ENCODE data around the gene SERPINF2. TPM values are rescaled to one million over a fixed set of nuclear protein-coding genes. Genes with fewer than 3 reads are reported as not detected.

Gene SERPINF2
- total RNA-seq, 4 donors from 2014 or later: 8.0 to 19.8 (median 9.6) TPM

DNA sequence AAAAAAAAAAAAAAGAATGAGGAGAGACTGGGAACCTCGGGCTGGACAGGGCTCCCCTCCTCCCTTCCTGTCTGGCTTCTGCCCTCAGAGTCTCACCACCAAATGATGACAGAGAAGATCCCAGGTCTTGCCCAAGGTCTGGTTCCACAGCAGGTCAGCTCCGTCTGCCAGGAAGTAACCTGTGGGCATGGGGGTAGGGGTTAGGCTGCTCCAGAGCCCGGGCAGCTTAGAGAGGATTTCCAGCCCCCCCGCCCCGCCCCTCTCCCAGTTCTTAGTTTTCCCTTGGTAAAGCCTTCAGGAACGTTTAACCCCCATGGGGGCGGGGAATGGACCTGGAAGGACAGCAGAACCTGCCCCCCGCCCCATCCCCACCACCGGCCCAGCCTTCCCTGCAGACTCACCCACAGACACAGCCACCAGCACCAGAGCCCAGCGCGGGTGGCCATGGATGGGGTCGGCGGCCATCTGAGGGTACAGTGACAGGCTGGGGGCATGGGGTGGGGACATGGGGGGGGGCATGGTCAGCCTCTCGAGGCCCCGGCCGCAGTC is 33.2 kb upstream of the SERPINF2 start:
- no peak for TF ChIP-seq CTCF (IDR thresholded peaks at IDR 0.05; ENCODE audit: low read depth)

DNA sequence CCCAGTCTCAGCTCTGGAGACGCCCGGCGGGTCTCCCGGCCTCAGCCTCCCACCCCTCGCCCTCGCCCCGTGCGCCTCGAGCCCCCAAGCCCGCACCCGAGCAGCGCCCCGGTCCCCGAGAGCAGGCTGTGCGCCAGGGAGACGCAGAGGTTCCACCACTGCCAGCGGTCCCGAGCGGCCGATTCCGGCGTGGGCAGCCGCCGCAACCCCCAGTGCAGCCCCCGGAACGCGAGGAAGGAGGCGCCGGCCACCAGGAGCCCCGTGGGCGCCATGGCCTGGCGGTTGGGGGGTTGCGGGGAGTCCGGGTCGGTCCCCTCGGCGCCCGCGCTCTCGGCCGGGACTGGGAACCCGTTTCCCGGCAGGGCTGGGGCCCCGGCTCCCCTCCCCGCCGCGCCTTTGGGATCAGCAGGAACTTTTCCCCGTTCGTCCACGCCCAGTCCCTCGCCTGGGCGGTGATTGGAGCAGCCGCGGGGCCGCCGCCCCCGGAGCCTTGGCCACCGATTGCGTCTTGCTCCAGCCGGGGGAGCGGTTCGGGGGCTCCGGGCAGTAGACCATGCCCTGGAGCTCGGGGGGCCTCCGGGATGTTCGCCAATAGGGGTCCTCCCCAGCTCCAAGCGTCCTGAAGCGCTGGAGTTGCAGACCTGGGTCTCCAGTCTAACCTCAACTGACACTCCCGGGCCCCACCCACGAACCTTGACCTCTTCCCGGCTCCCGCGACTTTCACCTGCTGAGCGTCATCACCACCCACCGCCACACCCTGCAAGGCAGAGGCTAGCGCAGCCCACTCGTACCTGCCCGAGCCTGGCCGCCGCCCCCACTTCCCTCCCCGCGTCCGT is 32.5 kb upstream of the SERPINF2 start, which contains the start of gene TLCD2:
Gene TLCD2, minus strand, starts transcription at position 407 of the 836 bp plus-strand sequence. Its CDS starts 135 bp downstream, at position 272.
- TF ChIP-seq CTCF (IDR thresholded peaks at IDR 0.05; ENCODE audit: low read depth): no peak

DNA sequence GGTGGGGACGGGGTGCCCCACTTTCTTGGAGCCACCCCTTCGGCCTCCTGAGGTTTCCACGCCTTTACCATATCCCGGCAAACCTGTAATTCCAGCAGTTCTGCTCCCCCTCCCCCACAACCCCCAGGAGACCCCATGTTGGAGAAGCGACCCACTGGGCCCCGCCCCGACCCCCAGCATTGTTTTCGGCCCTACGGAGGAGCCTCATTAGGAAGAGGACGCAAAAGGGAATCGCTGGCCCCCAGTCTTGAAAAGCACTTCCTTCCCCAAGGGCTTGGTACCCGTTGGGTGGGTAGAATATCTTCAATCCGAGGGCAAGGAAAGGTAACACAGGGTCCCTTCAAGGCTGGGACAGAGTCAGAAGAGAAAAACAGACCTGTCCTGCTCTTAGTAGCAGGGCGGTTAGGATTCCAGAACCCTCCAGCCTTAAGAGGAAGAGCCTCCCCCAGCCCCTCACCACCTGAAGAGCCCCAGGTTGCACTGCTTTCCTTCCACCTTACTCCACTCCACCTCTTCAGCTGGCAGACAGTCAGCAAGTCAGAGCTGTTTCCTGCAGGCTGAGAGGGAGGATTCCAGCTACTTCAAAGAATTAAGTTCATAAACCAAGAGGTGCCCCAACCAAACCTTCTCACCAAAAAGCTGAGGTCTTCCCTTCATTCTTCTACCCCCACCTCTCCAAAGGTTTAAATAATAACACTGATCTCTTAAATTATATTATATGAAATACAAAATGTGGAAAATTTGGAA is 31.7 kb upstream of the SERPINF2 start:
- TF ChIP-seq CTCF (IDR thresholded peaks at IDR 0.05; ENCODE audit: low read depth): no peak

DNA sequence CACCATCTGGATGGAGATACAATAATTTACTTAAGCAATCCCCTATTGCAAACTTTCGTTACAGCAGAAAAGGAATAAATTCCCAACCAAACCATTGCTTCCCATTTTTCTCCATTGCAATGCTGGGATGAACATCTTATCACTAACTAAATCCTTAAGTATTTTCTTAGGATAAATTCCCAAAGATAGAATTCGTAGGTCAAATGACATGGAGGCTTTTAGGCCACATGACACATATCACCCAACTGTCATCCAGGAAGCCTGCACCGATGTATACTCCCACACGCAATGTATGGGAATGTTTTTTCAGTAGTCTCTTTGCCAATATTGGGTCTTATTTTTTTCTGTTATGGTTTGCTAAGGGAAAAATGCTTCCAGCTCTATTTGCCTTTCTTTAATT is 30.9 kb upstream of the SERPINF2 start:
- no peak for TF ChIP-seq CTCF (IDR thresholded peaks at IDR 0.05; ENCODE audit: low read depth)

DNA sequence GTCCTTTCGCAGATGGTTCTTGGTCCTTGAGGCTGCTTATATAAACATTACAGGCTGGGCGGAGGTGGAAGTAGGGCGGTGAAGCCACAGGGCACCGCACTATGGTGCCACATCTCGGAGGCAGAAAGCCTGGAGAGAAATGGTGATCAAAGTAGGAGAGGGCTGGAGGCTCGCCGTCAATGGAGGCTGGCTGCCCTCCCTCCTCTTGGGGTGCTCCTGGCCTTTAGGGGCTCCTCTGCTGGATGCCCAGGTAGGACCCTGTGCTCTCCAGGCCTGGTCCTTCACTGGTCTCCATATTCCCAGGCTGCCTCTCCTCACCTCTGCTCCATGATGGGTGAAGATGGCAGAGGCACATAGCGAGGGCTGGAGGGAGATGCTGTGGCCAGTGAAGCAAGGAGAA is 30.4 kb upstream of the SERPINF2 start:
- TF ChIP-seq CTCF (IDR thresholded peaks at IDR 0.05; ENCODE audit: low read depth): no peak

- TF ChIP-seq CTCF (IDR thresholded peaks at IDR 0.05; ENCODE audit: low read depth): no peak
These were observed 29.4 kb upstream of the SERPINF2 start for GRCh38 chr17:1713160-1713877.
